Measurements from ENCODE around the gene TDRD12.
A peak's percentile ranks its signal among the peaks of the same experiment; 100 is the strongest.

Gene TDRD12

DNA sequence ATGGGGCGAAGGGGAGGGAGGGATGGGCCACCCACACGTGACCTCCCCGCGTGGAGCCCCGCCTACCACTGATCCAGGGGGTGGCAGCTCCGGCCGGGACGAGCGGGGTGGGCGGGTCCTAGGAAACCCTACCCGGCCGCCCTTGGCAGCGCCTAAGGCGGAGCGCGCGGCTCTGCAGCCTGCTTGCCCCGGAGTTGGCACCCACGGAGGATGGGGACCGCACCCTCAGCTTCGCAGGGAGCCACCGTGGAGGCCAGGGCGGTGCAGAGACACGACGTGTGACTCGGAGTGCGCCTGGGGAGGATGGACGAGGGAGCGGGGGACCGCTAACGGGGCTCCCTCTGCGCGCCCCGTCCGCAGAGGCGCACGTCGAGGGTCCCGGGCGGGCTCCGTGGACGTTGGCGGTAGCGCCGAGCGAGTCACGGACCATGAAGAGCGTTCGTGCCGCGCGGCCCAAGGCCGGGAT, 43.8 kb upstream of the TDRD12 start, which contains the start of gene RGS9BP (continued):
- TF ChIP-seq, protein P1, sequence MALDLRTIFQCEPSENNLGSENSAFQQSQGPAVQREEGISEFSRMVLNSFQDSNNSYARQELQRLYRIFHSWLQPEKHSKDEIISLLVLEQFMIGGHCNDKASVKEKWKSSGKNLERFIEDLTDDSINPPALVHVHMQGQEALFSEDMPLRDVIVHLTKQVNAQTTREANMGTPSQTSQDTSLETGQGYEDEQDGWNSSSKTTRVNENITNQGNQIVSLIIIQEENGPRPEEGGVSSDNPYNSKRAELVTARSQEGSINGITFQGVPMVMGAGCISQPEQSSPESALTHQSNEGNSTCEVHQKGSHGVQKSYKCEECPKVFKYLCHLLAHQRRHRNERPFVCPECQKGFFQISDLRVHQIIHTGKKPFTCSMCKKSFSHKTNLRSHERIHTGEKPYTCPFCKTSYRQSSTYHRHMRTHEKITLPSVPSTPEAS (tag by site-specific recombination; IDR thresholded peaks at IDR 0.05) = no peak
- TF ChIP-seq ZBTB17 (tag by site-specific recombination; IDR thresholded peaks at IDR 0.05) = no peak; the same call in 1 of the 2 replicates
- TF ChIP-seq, protein P2, sequence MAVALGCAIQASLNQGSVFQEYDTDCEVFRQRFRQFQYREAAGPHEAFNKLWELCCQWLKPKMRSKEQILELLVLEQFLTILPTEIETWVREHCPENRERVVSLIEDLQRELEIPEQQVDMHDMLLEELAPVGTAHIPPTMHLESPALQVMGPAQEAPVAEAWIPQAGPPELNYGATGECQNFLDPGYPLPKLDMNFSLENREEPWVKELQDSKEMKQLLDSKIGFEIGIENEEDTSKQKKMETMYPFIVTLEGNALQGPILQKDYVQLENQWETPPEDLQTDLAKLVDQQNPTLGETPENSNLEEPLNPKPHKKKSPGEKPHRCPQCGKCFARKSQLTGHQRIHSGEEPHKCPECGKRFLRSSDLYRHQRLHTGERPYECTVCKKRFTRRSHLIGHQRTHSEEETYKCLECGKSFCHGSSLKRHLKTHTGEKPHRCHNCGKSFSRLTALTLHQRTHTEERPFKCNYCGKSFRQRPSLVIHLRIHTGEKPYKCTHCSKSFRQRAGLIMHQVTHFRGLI (tag by site-specific recombination; IDR thresholded peaks at IDR 0.05) = no peak
- TF ChIP-seq ZNF398 (tag by site-specific recombination; IDR thresholded peaks at IDR 0.05) = peak; percentile 78
- peak; percentile 17; the same call in 1 of the 2 replicates for TF ChIP-seq ZSCAN16 (tag by site-specific recombination; IDR thresholded peaks at IDR 0.05)
- peak; percentile 93 for TF ChIP-seq ZNF600 (tag by site-specific recombination; IDR thresholded peaks at IDR 0.05)
- peak; percentile 55; the same call in 1 of the 2 replicates for TF ChIP-seq ZNF423 (tag by site-specific recombination; IDR thresholded peaks at IDR 0.05)
- TF ChIP-seq TRIM28 (IDR thresholded peaks at IDR 0.05; ENCODE audit: borderline replicate concordance, low read length) = no peak
- no peak for TF ChIP-seq ZNF146 (tag by site-specific recombination; IDR thresholded peaks at IDR 0.05)
- TF ChIP-seq ZNF184 (tag by site-specific recombination; IDR thresholded peaks at IDR 0.05) = no peak
- no peak for TF ChIP-seq ZNF677 (tag by site-specific recombination; IDR thresholded peaks at IDR 0.05)
- no peak; the same call in 1 of the 2 replicates for TF ChIP-seq ZNF561 (tag by site-specific recombination; IDR thresholded peaks at IDR 0.05; ENCODE audit: borderline replicate concordance)
- TF ChIP-seq SCRT1 (tag by site-specific recombination; IDR thresholded peaks at IDR 0.05; ENCODE audit: borderline replicate concordance) = no peak
- TF ChIP-seq PBX3 (CRISPR knock-in tag; IDR thresholded peaks at IDR 0.05) = peak; percentile 33; the same call in 1 of the 2 replicates
- 0 out of 2 replicates have a peak, but pooled peaks have one; percentile 27 for TF ChIP-seq ZNF792 (tag by site-specific recombination; IDR thresholded peaks at IDR 0.05)
- TF ChIP-seq ZNF624 (tag by site-specific recombination; IDR thresholded peaks at IDR 0.05) = no peak
- TF ChIP-seq ZBTB6 (tag by site-specific recombination; IDR thresholded peaks at IDR 0.05) = no peak
- TF ChIP-seq PRDM1 (tag by site-specific recombination; IDR thresholded peaks at IDR 0.05) = no peak
- TF ChIP-seq ZNF2 (tag by site-specific recombination; IDR thresholded peaks at IDR 0.05) = peak; percentile 56; the same call in 1 of the 2 replicates
- no peak for TF ChIP-seq ZNF311 (tag by site-specific recombination; IDR thresholded peaks at IDR 0.05; ENCODE audit: borderline replicate concordance)
- TF ChIP-seq ZNF664 (tag by site-specific recombination; IDR thresholded peaks at IDR 0.05) = no peak
- no peak for TF ChIP-seq ZSCAN30 (tag by site-specific recombination; IDR thresholded peaks at IDR 0.05)
- 0 out of 2 replicates have a peak, but pooled peaks have one; percentile 5 for TF ChIP-seq ZNF704 (tag by site-specific recombination; IDR thresholded peaks at IDR 0.05)
- TF ChIP-seq ZNF221 (tag by site-specific recombination; IDR thresholded peaks at IDR 0.05; ENCODE audit: borderline replicate concordance) = no peak
- TF ChIP-seq GLI2 (tag by site-specific recombination; IDR thresholded peaks at IDR 0.05; ENCODE audit: borderline replicate concordance, low read depth) = no peak
- TF ChIP-seq OVOL3 (tag by site-specific recombination; IDR thresholded peaks at IDR 0.05) = no peak
- no peak for TF ChIP-seq ZSCAN23 (tag by site-specific recombination; IDR thresholded peaks at IDR 0.05)
- peak; percentile 64; the same call in 1 of the 2 replicates for TF ChIP-seq SP7 (tag by site-specific recombination; IDR thresholded peaks at IDR 0.05)
- TF ChIP-seq ZNF571 (tag by site-specific recombination; IDR thresholded peaks at IDR 0.05) = no peak
- TF ChIP-seq, protein P3, sequence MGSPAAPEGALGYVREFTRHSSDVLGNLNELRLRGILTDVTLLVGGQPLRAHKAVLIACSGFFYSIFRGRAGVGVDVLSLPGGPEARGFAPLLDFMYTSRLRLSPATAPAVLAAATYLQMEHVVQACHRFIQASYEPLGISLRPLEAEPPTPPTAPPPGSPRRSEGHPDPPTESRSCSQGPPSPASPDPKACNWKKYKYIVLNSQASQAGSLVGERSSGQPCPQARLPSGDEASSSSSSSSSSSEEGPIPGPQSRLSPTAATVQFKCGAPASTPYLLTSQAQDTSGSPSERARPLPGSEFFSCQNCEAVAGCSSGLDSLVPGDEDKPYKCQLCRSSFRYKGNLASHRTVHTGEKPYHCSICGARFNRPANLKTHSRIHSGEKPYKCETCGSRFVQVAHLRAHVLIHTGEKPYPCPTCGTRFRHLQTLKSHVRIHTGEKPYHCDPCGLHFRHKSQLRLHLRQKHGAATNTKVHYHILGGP (tag by site-specific recombination; IDR thresholded peaks at IDR 0.05) = no peak
- TF ChIP-seq KLF7 (tag by site-specific recombination; IDR thresholded peaks at IDR 0.05; ENCODE audit: borderline replicate concordance) = peak; percentile 55; the same call in 1 of the 2 replicates
- no peak for TF ChIP-seq ZFP41 (tag by site-specific recombination; IDR thresholded peaks at IDR 0.05; ENCODE audit: borderline replicate concordance)
